ENCODE results near the gene ANKDD1B. TPM values are rescaled to one million over a fixed set of nuclear protein-coding genes. Genes with fewer than 3 reads are reported as not detected.

The ANKDD1B gene
- total and polyA plus RNA-seq, 2 of the 13 experiments (the other 11 are each of a cell fraction or from before 2014, with no cell fraction given): 0.12 to 0.27 TPM

DNA sequence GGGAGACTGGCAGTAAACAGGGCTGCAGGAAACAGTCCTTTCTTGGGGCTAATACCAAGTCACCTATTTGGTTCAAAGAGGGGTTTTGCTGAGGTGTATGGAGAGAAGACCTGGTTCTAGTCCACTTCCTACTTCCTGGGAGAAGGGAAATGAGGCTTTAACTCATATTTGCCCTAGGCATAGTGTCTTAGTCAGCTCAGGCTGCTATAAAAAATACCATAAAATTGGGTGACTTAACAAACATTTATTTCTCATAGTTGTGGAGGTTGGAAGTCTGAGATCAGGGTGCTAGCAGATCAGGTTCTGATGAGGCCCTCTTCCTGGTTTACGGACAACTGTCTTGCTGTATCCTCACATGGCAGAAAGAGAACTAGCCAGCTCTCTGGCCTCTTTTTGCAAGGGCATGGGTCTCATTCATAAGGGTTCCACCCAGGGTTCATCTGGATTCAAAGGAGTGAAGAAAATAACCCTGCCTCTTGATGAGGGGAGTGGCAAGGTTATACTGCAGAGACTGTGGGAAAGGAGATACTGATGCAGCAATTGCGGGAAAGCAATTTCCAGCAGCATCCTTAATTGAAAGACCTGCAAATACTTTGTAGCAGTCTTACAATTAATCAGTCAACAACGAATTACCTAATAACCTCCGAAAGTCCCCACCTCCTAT lies 40.5 kb downstream of the ANKDD1B start:
- WGBS (ENCODE audit: low lambda C conversion rate): 40% methylated on average over 4 of the region's 4 CpGs
- FAIRE-seq (no peak), ATAC-seq (no peak), DNase-seq (ENCODE audit: low spot score) (no peak)
- in situ Hi-C loops (cut with HindIII; ENCODE audit: extremely low pct_ligation_motif_present, low pct_unique_long_range_greater_than_20kb): no loop called here
- Histone ChIP-seq H3K27ac (ENCODE audit: extremely low read length, insufficient read depth, low read length) (no peak overlapping the region), H3K4me3 (replicated peaks in 1 of 3; ENCODE audit: insufficient read depth in 1 of 3, low read depth in 2 of 3, low read length in 3 of 3) (no peak overlapping the region), H3K4me1 (ENCODE audit: insufficient read depth, low read length) (peaks cover 9% of the 10 kb centered on the region), H3K4me2 (ENCODE audit: low read depth, low read length) (no peak overlapping the region), H3K9me3 (ENCODE audit: low read length) (no peaks in the 10 kb centered on the region), H3K79me2 (ENCODE audit: insufficient read depth, low read length) (no peaks in the 10 kb centered on the region), H2AFZ (ENCODE audit: low read length) (no peak overlapping the region), H3K9ac (ENCODE audit: insufficient read depth, low read depth, low read length) (no peak overlapping the region), H3K36me3 (replicated peaks in 1 of 2; ENCODE audit: control insufficient read depth in 1 of 2, insufficient read depth in 2 of 2, low read length in 2 of 2) (no peaks in the 10 kb centered on the region), H3K27me3 (ENCODE audit: control insufficient read depth in 1 of 2, insufficient read depth in 2 of 2, low read length in 2 of 2) (peaks cover 2 to 14% of the 10 kb centered on the region in 2 experiments; a peak in 2 of 5 replicates), H4K20me1 (ENCODE audit: insufficient read depth, low read length) (no peaks in the 10 kb centered on the region)
- TF ChIP-seq, protein P1, sequence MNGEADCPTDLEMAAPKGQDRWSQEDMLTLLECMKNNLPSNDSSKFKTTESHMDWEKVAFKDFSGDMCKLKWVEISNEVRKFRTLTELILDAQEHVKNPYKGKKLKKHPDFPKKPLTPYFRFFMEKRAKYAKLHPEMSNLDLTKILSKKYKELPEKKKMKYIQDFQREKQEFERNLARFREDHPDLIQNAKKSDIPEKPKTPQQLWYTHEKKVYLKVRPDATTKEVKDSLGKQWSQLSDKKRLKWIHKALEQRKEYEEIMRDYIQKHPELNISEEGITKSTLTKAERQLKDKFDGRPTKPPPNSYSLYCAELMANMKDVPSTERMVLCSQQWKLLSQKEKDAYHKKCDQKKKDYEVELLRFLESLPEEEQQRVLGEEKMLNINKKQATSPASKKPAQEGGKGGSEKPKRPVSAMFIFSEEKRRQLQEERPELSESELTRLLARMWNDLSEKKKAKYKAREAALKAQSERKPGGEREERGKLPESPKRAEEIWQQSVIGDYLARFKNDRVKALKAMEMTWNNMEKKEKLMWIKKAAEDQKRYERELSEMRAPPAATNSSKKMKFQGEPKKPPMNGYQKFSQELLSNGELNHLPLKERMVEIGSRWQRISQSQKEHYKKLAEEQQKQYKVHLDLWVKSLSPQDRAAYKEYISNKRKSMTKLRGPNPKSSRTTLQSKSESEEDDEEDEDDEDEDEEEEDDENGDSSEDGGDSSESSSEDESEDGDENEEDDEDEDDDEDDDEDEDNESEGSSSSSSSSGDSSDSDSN (CRISPR knock-in tag; IDR thresholded peaks at IDR 0.05): no peak
- TF ChIP-seq NONO (IDR thresholded peaks at IDR 0.05): no peak
- no peak for TF ChIP-seq NONO (CRISPR knock-in tag; conservative IDR thresholded peaks at IDR 0.05)
- intact Hi-C loops (cut with micrococcal nuclease; ENCODE audit: unreplicated experiment): no loop called here
- no TSS peak for BruUV-seq (replicated peaks)
- POLR2A ChIA-PET: no interaction called here
- CTCF ChIA-PET (ENCODE audit: low intra/inter-chr PET ratio, low total read pairs): no interaction called here

GRCh38 chr5:75653521-75653920 lies 42.3 kb downstream of the ANKDD1B start:
- H3K9ac ChIP-seq (ENCODE audit: insufficient read depth, low read depth, low read length): no peak overlapping the region
- TF ChIP-seq ZNF616 (CRISPR knock-in tag; IDR thresholded peaks at IDR 0.05; ENCODE audit: low read depth): no peak
- TF ChIP-seq ZNF484 (CRISPR knock-in tag; IDR thresholded peaks at IDR 0.05; ENCODE audit: borderline replicate concordance, low read depth): no peak
- no peak for TF ChIP-seq HOXA9 (CRISPR knock-in tag; IDR thresholded peaks at IDR 0.05; ENCODE audit: borderline replicate concordance)
- TF ChIP-seq ZNF431 (CRISPR knock-in tag; IDR thresholded peaks at IDR 0.05; ENCODE audit: borderline replicate concordance, low read depth): no peak
- ATAC-seq (no peak), FAIRE-seq (no peak), DNase-seq (ENCODE audit: low spot score) (no peak)
- BruUV-seq (replicated peaks): no TSS peak
- intact Hi-C loops (cut with micrococcal nuclease; ENCODE audit: unreplicated experiment): no loop called here
- no peaks in the 10 kb centered on the region for H3K9me3 ChIP-seq (ENCODE audit: low read length)
- no peak overlapping the region for H3K4me3 ChIP-seq (replicated peaks in 1 of 3; ENCODE audit: insufficient read depth in 1 of 3, low read depth in 2 of 3, low read length in 3 of 3)
- no peak overlapping the region for H3K4me2 ChIP-seq (ENCODE audit: low read depth, low read length)
- H2AFZ ChIP-seq (ENCODE audit: low read length): no peak overlapping the region
- 2% methylated on average over 2 of the region's 2 CpGs for WGBS (ENCODE audit: low lambda C conversion rate)
- H4K20me1 ChIP-seq (ENCODE audit: insufficient read depth, low read length): no peaks in the 10 kb centered on the region
- POLR2A ChIA-PET: no interaction called here
- H3K4me1 ChIP-seq (ENCODE audit: insufficient read depth, low read length): peaks cover 5% of the 10 kb centered on the region
- H3K79me2 ChIP-seq (ENCODE audit: insufficient read depth, low read length): no peaks in the 10 kb centered on the region
- H3K27me3 ChIP-seq (ENCODE audit: control insufficient read depth in 1 of 2, insufficient read depth in 2 of 2, low read length in 2 of 2): peaks cover 2 to 16% of the 10 kb centered on the region in 2 experiments; a peak in 2 of 5 replicates
- no peak overlapping the region for H3K27ac ChIP-seq (ENCODE audit: extremely low read length, insufficient read depth, low read length)
- in situ Hi-C loops (cut with HindIII; ENCODE audit: extremely low pct_ligation_motif_present, low pct_unique_long_range_greater_than_20kb): no loop called here
- CTCF ChIA-PET (ENCODE audit: low intra/inter-chr PET ratio, low total read pairs): no interaction called here
- H3K36me3 ChIP-seq (replicated peaks in 1 of 2; ENCODE audit: control insufficient read depth in 1 of 2, insufficient read depth in 2 of 2, low read length in 2 of 2): no peaks in the 10 kb centered on the region
